ENCODE data around the gene ST3GAL3. TPM values are rescaled to one million over a fixed set of nuclear protein-coding genes. Genes with fewer than 3 reads are reported as not detected.
A peak's percentile ranks its signal among the peaks of the same experiment; 100 is the strongest.

ST3GAL3 gene
- total and polyA plus RNA-seq, 2 experiments from 2014 or later: 6.2 to 6.3 TPM

DNA sequence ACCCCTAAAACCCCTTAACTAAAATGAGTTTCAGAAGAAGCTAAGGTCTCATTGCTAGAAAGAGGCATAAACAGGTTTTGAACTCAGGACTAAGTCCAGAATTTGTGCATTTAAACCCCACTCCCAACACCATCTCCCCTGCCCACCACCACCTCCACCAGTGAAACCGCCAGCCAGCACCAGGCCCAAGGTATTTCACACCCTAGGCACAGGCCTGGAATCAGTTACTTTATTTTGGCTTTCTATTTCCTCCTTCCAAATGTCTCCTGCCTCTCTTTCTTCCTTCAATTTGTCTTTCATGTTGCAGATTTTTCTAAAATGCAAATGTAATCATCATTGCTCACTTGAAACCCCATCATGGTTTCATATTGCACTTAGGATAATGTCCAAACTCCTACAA lies 237.5 kb downstream of the ST3GAL3 start:
- no peak for DNase-seq (ENCODE audit: low spot score)
- Histone ChIP-seq H3K9me3 (ENCODE audit: low read depth) (no peaks in the 10 kb centered on the region), H3K4me2 (no peak overlapping the region), H3K4me1 (ENCODE audit: insufficient read depth) (peaks cover 11% of the 10 kb centered on the region), H3K27me3 (no peaks in the 10 kb centered on the region), H4K20me1 (ENCODE audit: insufficient read depth, poor library complexity, severe bottlenecking) (no peaks in the 10 kb centered on the region), H2AFZ (no peak overlapping the region), H3K9me2 (replicated peaks; ENCODE audit: insufficient read depth) (no peaks in the 10 kb centered on the region), H3K27ac (peak overlapping the region; percentile 97), H3K4me3 (no peak overlapping the region), H3K36me3 (replicated peaks; ENCODE audit: insufficient read depth, low read depth) (no peaks in the 10 kb centered on the region), H3K79me2 (peaks cover 21% of the 10 kb centered on the region)
- WGBS (ENCODE audit: low lambda C conversion rate, missing lambda C conversion rate): 95% methylated on average over 1 of the region's 1 CpG
- TF ChIP-seq, protein P1, sequence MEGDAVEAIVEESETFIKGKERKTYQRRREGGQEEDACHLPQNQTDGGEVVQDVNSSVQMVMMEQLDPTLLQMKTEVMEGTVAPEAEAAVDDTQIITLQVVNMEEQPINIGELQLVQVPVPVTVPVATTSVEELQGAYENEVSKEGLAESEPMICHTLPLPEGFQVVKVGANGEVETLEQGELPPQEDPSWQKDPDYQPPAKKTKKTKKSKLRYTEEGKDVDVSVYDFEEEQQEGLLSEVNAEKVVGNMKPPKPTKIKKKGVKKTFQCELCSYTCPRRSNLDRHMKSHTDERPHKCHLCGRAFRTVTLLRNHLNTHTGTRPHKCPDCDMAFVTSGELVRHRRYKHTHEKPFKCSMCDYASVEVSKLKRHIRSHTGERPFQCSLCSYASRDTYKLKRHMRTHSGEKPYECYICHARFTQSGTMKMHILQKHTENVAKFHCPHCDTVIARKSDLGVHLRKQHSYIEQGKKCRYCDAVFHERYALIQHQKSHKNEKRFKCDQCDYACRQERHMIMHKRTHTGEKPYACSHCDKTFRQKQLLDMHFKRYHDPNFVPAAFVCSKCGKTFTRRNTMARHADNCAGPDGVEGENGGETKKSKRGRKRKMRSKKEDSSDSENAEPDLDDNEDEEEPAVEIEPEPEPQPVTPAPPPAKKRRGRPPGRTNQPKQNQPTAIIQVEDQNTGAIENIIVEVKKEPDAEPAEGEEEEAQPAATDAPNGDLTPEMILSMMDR (IDR thresholded peaks at IDR 0.05; ENCODE audit: poor library complexity): no peak
- TF ChIP-seq EZH2 (IDR thresholded peaks at IDR 0.05; ENCODE audit: borderline replicate concordance): no peak
- no peak for TF ChIP-seq EZH2phosphoT487 (IDR thresholded peaks at IDR 0.05; ENCODE audit: low read depth, severe bottlenecking, unreplicated experiment)

DNA sequence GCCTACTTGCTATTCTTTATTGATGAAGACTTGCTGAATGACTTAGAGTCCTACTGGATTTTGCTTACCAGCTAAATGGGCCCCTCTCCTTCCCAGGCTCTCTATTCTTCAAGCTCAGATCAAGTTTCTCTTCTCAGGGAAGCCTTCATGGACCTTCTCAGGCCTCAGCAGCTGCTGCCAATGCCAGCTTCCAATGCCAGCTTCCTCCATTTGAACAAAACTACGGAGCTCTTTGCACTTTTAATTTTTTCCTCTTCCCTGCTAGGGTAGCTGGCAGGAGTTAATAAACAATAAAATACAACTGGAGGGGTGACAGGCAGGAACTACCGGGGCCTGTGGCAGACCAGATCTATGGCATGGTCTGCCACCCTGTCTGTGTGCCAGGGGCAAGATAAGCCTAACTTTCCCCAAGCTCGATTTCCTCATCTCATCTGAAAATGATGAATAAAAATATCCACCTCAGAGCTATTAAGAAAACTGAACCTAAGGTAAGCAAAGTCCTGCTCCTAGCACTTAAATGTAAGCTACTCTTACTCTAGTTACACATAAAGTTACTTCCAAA lies 238.4 kb downstream of the ST3GAL3 start:
- peak overlapping the region; percentile 69 for H2AFZ ChIP-seq
- 41% methylated on average over 3 of the region's 3 CpGs for WGBS (ENCODE audit: low lambda C conversion rate, missing lambda C conversion rate)

DNA sequence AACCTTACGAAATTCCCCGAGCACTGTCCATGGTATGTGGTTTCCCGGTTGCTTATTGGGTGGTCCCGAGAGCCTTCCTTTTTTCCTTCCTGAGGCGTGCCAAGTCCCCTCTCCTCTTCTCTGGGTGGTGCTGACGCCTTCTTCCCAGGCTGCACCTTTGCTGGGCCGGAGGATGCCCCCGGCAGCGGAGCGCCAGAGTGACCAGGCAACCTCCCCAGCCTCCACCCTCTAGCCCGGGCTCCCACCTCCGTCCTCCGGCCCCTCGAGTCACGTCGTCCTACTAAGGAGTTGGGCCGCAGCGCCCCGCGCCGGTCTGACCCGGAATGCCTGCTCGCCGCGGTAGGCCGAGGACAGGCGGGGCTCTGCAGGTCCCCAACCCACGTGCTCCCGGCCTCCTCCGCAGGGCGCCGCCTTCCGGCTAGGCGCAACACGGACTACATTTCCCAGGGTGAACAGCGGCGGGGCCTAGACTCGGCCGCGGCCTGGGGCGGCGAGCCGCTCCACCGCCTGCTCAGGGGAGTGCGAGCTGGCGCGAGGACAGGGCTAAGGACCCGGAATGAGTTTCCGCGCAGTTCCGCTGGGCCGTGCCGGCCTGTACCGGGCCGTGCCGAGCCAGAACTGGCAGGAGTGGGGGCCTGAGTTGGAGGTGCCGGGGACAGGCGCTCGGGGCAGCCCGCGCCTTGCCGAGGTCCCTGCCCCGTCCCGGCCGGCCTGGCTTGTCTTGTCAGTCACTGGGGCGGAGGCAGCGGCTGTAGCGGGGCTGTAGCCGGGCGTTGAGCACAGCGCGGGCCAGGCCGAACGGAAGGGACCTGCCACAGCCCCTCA lies 239.1 kb downstream of the ST3GAL3 start, which contains the start of gene IPO13:
TSS of gene IPO13 (plus strand) at position 715 of the 825 bp plus-strand sequence. CDS start 651 bp downstream, outside the sequence.
- Histone ChIP-seq H3K9me3 (ENCODE audit: low read depth) (no peaks in the 10 kb centered on the region), H4K20me1 (ENCODE audit: insufficient read depth, poor library complexity, severe bottlenecking) (no peaks in the 10 kb centered on the region), H3K4me1 (ENCODE audit: insufficient read depth) (peaks cover 11% of the 10 kb centered on the region), H3K27ac (peak within 1 kb of the TSS; percentile 97), H2AFZ (peak within 1 kb of the TSS; percentile 69), H3K79me2 (peaks cover 33% of the 10 kb centered on the region), H3K27me3 (no peaks in the 10 kb centered on the region), H3K4me2 (peak within 1 kb of the TSS; percentile 100), H3K4me3 (peak within 1 kb of the TSS; percentile 53), H3K36me3 (replicated peaks; ENCODE audit: insufficient read depth, low read depth) (no peaks in the 10 kb centered on the region), H3K9me2 (replicated peaks; ENCODE audit: insufficient read depth) (no peaks in the 10 kb centered on the region)
- WGBS (ENCODE audit: low lambda C conversion rate, missing lambda C conversion rate): under 1% methylated on average over 59 of the region's 74 CpGs
- peak; percentile 97 for DNase-seq (ENCODE audit: low spot score)
- no peak for TF ChIP-seq EZH2phosphoT487 (IDR thresholded peaks at IDR 0.05; ENCODE audit: low read depth, severe bottlenecking, unreplicated experiment)
- TF ChIP-seq, protein P1 (IDR thresholded peaks at IDR 0.05; ENCODE audit: poor library complexity): peak; percentile 82

More for the DNA sequence above, 238.4 kb downstream of the ST3GAL3 start:
- no peak for TF ChIP-seq EZH2 (IDR thresholded peaks at IDR 0.05; ENCODE audit: borderline replicate concordance)
- TF ChIP-seq, protein P1 (IDR thresholded peaks at IDR 0.05; ENCODE audit: poor library complexity): no peak
- TF ChIP-seq EZH2phosphoT487 (IDR thresholded peaks at IDR 0.05; ENCODE audit: low read depth, severe bottlenecking, unreplicated experiment): no peak
- Histone ChIP-seq H3K4me2 (peak overlapping the region; percentile 100), H3K4me3 (peak overlapping the region; percentile 22), H3K27ac (peak overlapping the region; percentile 97), H3K9me2 (replicated peaks; ENCODE audit: insufficient read depth) (no peaks in the 10 kb centered on the region), H4K20me1 (ENCODE audit: insufficient read depth, poor library complexity, severe bottlenecking) (no peaks in the 10 kb centered on the region), H3K4me1 (ENCODE audit: insufficient read depth) (peaks cover 11% of the 10 kb centered on the region), H3K36me3 (replicated peaks; ENCODE audit: insufficient read depth, low read depth) (no peaks in the 10 kb centered on the region), H3K9me3 (ENCODE audit: low read depth) (no peaks in the 10 kb centered on the region), H3K79me2 (peaks cover 30% of the 10 kb centered on the region), H3K27me3 (no peaks in the 10 kb centered on the region)
- DNase-seq (ENCODE audit: low spot score): no peak

All from hepatocyte (in vitro differentiated cells).